Activated CD4-positive, alpha-beta T cell treated with anti-CD3 and anti-CD28 coated beads, Interleukin-2, Interleukin-4, amounts not matched to agents 100 ng/mL and 50 ng/mL, durations not matched to agents 16 hours and 8 hours (primary cell): ENCODE measurements around the gene SCGB2A2.

Experiments used
- DNase-seq: peaks from one replicate; pipeline ENCODE4 v3.0.0-alpha.2; 2020; ENCODE audit warnings: low spot score

SCGB2A2 gene

GRCh38 chr11:62269654-62270278, at the start of gene SCGB2A2:
SCGB2A2 (plus strand) TSS chr11:62270158; CDS start chr11:62270217, 59 bp downstream.
- no peak for DNase-seq

- no peak for DNase-seq
Observed at GRCh38 chr11:62221498-62221897, 48.5 kb upstream of the SCGB2A2 start.

GRCh38 chr11:62223095-62223494, 46.9 kb upstream of the SCGB2A2 start:
- no peak for DNase-seq

GRCh38 chr11:62233730-62234129, 36.2 kb upstream of the SCGB2A2 start:
- peak; percentile 9 for DNase-seq

GRCh38 chr11:62236187-62236586, 33.8 kb upstream of the SCGB2A2 start:
- no peak for DNase-seq

- no peak for DNase-seq
Observed at GRCh38 chr11:62237499-62237898, 32.5 kb upstream of the SCGB2A2 start.

GRCh38 chr11:62238151-62238550, 31.8 kb upstream of the SCGB2A2 start:
- DNase-seq, result no peak

- no peak for DNase-seq
Observed at GRCh38 chr11:62241095-62241494, 28.9 kb upstream of the SCGB2A2 start.

- DNase-seq, result no peak
Observed at GRCh38 chr11:62242021-62242420, 27.9 kb upstream of the SCGB2A2 start, which contains the start of gene SCGB1D2. SCGB1D2 (plus strand) TSS chr11:62242239; CDS start chr11:62242308, 69 bp downstream.

GRCh38 chr11:62245271-62245753, 24.6 kb upstream of the SCGB2A2 start:
- peak; percentile 6 for DNase-seq

GRCh38 chr11:62251698-62252097, 18.3 kb upstream of the SCGB2A2 start:
- DNase-seq, result no peak

- no peak for DNase-seq
Observed at GRCh38 chr11:62253999-62254542, 15.9 kb upstream of the SCGB2A2 start.

- no peak for DNase-seq
Observed at GRCh38 chr11:62256281-62256680, 13.7 kb upstream of the SCGB2A2 start.

GRCh38 chr11:62260261-62260953, 9.6 kb upstream of the SCGB2A2 start:
- no peak for DNase-seq

- no peak for DNase-seq
Observed at GRCh38 chr11:62264004-62264403, 6.0 kb upstream of the SCGB2A2 start.

GRCh38 chr11:62266558-62266957, 3.4 kb upstream of the SCGB2A2 start:
- peak; percentile 40 for DNase-seq

- DNase-seq, result no peak
Observed at GRCh38 chr11:62267050-62267449, 2.9 kb upstream of the SCGB2A2 start.

GRCh38 chr11:62267576-62267975, 2.4 kb upstream of the SCGB2A2 start:
- DNase-seq, result no peak

- no peak for DNase-seq
Observed at GRCh38 chr11:62273284-62273683, 3.3 kb downstream of the SCGB2A2 start.

GRCh38 chr11:62273789-62274275, 3.9 kb downstream of the SCGB2A2 start:
- DNase-seq, result no peak

GRCh38 chr11:62280452-62280851, 10.5 kb downstream of the SCGB2A2 start:
- DNase-seq, result no peak

GRCh38 chr11:62295504-62295903, 25.5 kb downstream of the SCGB2A2 start:
- DNase-seq, result peak; percentile 4

- DNase-seq, result no peak
Observed at GRCh38 chr11:62298975-62299374, 29.0 kb downstream of the SCGB2A2 start, which contains the start of gene SCGB1D4. SCGB1D4 (minus strand) TSS chr11:62299075; CDS start chr11:62299010, 65 bp downstream.
